ENCODE measurements around the gene PEPD. TPM values are rescaled to one million over a fixed set of nuclear protein-coding genes. Genes with fewer than 3 reads are reported as not detected.
A peak's percentile ranks its signal among the peaks of the same experiment; 100 is the strongest.

The PEPD gene
- total RNA-seq, 1 experiment from 2014 or later = 116 TPM

GRCh38 chr19:33396701-33397535 lies 124.7 kb downstream of the PEPD start:
- Mint-ChIP-seq H3K36me3 (ENCODE audit: insufficient read depth, unreplicated experiment) (peaks cover 34% of the 10 kb centered on the region), H3K4me1 (ENCODE audit: low read depth, unreplicated experiment) (peaks cover 17% of the 10 kb centered on the region), H3K27ac (ENCODE audit: unreplicated experiment) (no peak overlapping the region), H3K27me3 (ENCODE audit: insufficient read depth, unreplicated experiment) (no peaks in the 10 kb centered on the region), H3K9me3 (ENCODE audit: unreplicated experiment) (no peaks in the 10 kb centered on the region), H3K4me3 (ENCODE audit: unreplicated experiment) (no peak overlapping the region)
- POLR2A ChIA-PET = interaction anchor here (0.5 to 0.6 kb wide), 2 partner anchors 13 to 684 kb away, joined by 3 to 5 read pairs; no protein-coding TSS in a partner anchor
- Histone ChIP-seq H3K27me3 (replicated peaks; ENCODE audit: control insufficient read depth, insufficient read depth, low read length) (no peaks in the 10 kb centered on the region), H3K4me1 (peaks cover 17% of the 10 kb centered on the region), H3K4me3 (ENCODE audit: low read depth, low read length) (no peak overlapping the region), H3K9me3 (no peaks in the 10 kb centered on the region), H3K36me3 (ENCODE audit: control insufficient read depth, insufficient read depth, low read length) (no peaks in the 10 kb centered on the region)
- DNase-seq = peak in 1 of 2 experiments; percentile 27
- no TSS peak for BruUV-seq (replicated peaks)
- CTCF ChIA-PET = interaction anchor here (0.6 to 1.1 kb wide), 7 partner anchors 12 to 381 kb away, joined by 3 read pairs; no protein-coding TSS in a partner anchor
- TF ChIP-seq, protein P1, sequence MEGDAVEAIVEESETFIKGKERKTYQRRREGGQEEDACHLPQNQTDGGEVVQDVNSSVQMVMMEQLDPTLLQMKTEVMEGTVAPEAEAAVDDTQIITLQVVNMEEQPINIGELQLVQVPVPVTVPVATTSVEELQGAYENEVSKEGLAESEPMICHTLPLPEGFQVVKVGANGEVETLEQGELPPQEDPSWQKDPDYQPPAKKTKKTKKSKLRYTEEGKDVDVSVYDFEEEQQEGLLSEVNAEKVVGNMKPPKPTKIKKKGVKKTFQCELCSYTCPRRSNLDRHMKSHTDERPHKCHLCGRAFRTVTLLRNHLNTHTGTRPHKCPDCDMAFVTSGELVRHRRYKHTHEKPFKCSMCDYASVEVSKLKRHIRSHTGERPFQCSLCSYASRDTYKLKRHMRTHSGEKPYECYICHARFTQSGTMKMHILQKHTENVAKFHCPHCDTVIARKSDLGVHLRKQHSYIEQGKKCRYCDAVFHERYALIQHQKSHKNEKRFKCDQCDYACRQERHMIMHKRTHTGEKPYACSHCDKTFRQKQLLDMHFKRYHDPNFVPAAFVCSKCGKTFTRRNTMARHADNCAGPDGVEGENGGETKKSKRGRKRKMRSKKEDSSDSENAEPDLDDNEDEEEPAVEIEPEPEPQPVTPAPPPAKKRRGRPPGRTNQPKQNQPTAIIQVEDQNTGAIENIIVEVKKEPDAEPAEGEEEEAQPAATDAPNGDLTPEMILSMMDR (IDR thresholded peaks at IDR 0.05; ENCODE audit: insufficient read depth in 1 of 2, low read depth in 1 of 2, low read length in 1 of 2, severe bottlenecking in 1 of 2, unreplicated experiment in 1 of 2) = no peak
- intact Hi-C loops (cut with micrococcal nuclease; ENCODE audit: unreplicated experiment) = no loop called here

GRCh38 chr19:33395561-33396550 lies 125.7 kb downstream of the PEPD start:
- BruUV-seq (replicated peaks) = no TSS peak
- POLR2A ChIA-PET = no interaction called here
- intact Hi-C loops (cut with micrococcal nuclease; ENCODE audit: unreplicated experiment) = no loop called here

More at GRCh38 chr19:33395561-33396550, 125.7 kb downstream of the PEPD start:
- TF ChIP-seq, protein P1 (IDR thresholded peaks at IDR 0.05; ENCODE audit: insufficient read depth in 1 of 2, low read depth in 1 of 2, low read length in 1 of 2, severe bottlenecking in 1 of 2, unreplicated experiment in 1 of 2) = no peak
- H3K9me3 Mint-ChIP-seq (ENCODE audit: unreplicated experiment) = no peaks in the 10 kb centered on the region
- H3K27me3 Mint-ChIP-seq (ENCODE audit: insufficient read depth, unreplicated experiment) = no peaks in the 10 kb centered on the region
- no peak overlapping the region for H3K4me3 Mint-ChIP-seq (ENCODE audit: unreplicated experiment)
- peaks cover 11% of the 10 kb centered on the region for H3K4me1 Mint-ChIP-seq (ENCODE audit: low read depth, unreplicated experiment)
- DNase-seq = peak in 1 of 2 experiments; percentile 32
- CTCF ChIA-PET = interaction anchor here (1.0 kb wide), 1 partner anchor 154 kb away, joined by 3 read pairs; no protein-coding TSS in a partner anchor
- Histone ChIP-seq H3K4me1 (peaks cover 9% of the 10 kb centered on the region), H3K4me3 (ENCODE audit: low read depth, low read length) (no peak overlapping the region), H3K9me3 (no peaks in the 10 kb centered on the region), H3K36me3 (ENCODE audit: control insufficient read depth, insufficient read depth, low read length) (no peaks in the 10 kb centered on the region), H3K27me3 (replicated peaks; ENCODE audit: control insufficient read depth, insufficient read depth, low read length) (no peaks in the 10 kb centered on the region)
- H3K36me3 Mint-ChIP-seq (ENCODE audit: insufficient read depth, unreplicated experiment) = peaks cover 39% of the 10 kb centered on the region
- peak overlapping the region; percentile 76 for H3K27ac Mint-ChIP-seq (ENCODE audit: unreplicated experiment)
